ENCODE results near the gene OLFML2B.
"Not testable (repeated sequence)": the region's sequence is repeated elsewhere in the genome, so short reads cannot be mapped to it uniquely, and the experiment has no call there.

The OLFML2B gene

DNA sequence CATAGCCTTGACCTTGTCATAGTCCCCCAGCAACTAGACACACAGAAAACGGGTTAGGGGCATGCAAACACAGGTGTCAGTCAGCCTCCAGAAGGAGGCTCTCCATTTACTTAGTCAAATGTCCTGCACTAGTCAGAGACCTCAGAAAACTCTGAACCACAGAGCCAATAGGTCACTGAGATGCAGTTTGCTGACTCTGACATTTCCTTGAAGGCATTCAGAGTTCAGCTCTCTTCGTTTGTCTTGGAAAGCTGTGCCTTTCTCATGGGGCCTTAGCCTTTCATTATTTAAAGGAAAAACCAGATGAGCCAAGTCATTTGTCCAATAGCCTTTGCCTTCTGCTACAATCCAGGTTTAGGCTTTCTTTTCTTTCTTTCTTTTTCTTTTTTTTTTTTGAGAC is 3.5 kb downstream of the OLFML2B start:
- in situ Hi-C loops (cut with MboI; ENCODE audit: low pct_unique_long_range_greater_than_20kb, low sequenced_read_pairs, unreplicated experiment), result loop anchor here (10.0 kb wide), 1 partner anchor 235 kb away; no protein-coding TSS in a partner anchor
- no peak for DNase-seq (ENCODE audit: low spot score)
- TF ChIP-seq, protein P1, sequence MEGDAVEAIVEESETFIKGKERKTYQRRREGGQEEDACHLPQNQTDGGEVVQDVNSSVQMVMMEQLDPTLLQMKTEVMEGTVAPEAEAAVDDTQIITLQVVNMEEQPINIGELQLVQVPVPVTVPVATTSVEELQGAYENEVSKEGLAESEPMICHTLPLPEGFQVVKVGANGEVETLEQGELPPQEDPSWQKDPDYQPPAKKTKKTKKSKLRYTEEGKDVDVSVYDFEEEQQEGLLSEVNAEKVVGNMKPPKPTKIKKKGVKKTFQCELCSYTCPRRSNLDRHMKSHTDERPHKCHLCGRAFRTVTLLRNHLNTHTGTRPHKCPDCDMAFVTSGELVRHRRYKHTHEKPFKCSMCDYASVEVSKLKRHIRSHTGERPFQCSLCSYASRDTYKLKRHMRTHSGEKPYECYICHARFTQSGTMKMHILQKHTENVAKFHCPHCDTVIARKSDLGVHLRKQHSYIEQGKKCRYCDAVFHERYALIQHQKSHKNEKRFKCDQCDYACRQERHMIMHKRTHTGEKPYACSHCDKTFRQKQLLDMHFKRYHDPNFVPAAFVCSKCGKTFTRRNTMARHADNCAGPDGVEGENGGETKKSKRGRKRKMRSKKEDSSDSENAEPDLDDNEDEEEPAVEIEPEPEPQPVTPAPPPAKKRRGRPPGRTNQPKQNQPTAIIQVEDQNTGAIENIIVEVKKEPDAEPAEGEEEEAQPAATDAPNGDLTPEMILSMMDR (IDR thresholded peaks at IDR 0.05; ENCODE audit: extremely low read depth, insufficient read depth, missing control alignments), result no peak

- no peak for DNase-seq (ENCODE audit: low spot score)
- TF ChIP-seq, protein P1 (IDR thresholded peaks at IDR 0.05; ENCODE audit: extremely low read depth, insufficient read depth, missing control alignments), result no peak
- in situ Hi-C loops (cut with MboI; ENCODE audit: low pct_unique_long_range_greater_than_20kb, low sequenced_read_pairs, unreplicated experiment), result no loop called here
Measured at GRCh38 chr1:162019446-162019845, 4.2 kb downstream of the OLFML2B start.

- TF ChIP-seq, protein P1 (IDR thresholded peaks at IDR 0.05; ENCODE audit: extremely low read depth, insufficient read depth, missing control alignments), result no peak
- in situ Hi-C loops (cut with MboI; ENCODE audit: low pct_unique_long_range_greater_than_20kb, low sequenced_read_pairs, unreplicated experiment), result no loop called here
- no peak for DNase-seq (ENCODE audit: low spot score)
Measured at GRCh38 chr1:162019006-162019405, 4.7 kb downstream of the OLFML2B start.

- in situ Hi-C loops (cut with MboI; ENCODE audit: low pct_unique_long_range_greater_than_20kb, low sequenced_read_pairs, unreplicated experiment), result no loop called here
- no peak for DNase-seq (ENCODE audit: low spot score)
- TF ChIP-seq, protein P1 (IDR thresholded peaks at IDR 0.05; ENCODE audit: extremely low read depth, insufficient read depth, missing control alignments), result no peak
Measured at GRCh38 chr1:162018418-162018817, 5.3 kb downstream of the OLFML2B start.

- in situ Hi-C loops (cut with MboI; ENCODE audit: low pct_unique_long_range_greater_than_20kb, low sequenced_read_pairs, unreplicated experiment), result not testable (repeated sequence)
Measured at GRCh38 chr1:162017791-162018190, 5.9 kb downstream of the OLFML2B start.

GRCh38 chr1:162016631-162017030 is 7.0 kb downstream of the OLFML2B start:
- in situ Hi-C loops (cut with MboI; ENCODE audit: low pct_unique_long_range_greater_than_20kb, low sequenced_read_pairs, unreplicated experiment), result no loop called here
- DNase-seq (ENCODE audit: low spot score), result no peak
- TF ChIP-seq, protein P1 (IDR thresholded peaks at IDR 0.05; ENCODE audit: extremely low read depth, insufficient read depth, missing control alignments), result no peak

More at GRCh38 chr1:162017791-162018190, 5.9 kb downstream of the OLFML2B start:
- not testable (repeated sequence) for DNase-seq (ENCODE audit: low spot score)

- no peak for DNase-seq (ENCODE audit: low spot score)
- in situ Hi-C loops (cut with MboI; ENCODE audit: low pct_unique_long_range_greater_than_20kb, low sequenced_read_pairs, unreplicated experiment), result no loop called here
- TF ChIP-seq, protein P1 (IDR thresholded peaks at IDR 0.05; ENCODE audit: extremely low read depth, insufficient read depth, missing control alignments), result no peak
Measured at GRCh38 chr1:162015196-162015595, 8.5 kb downstream of the OLFML2B start.

All from GM13977 (cell line).